KBM-7 (cell line): ENCODE data around the gene NHEJ1.
A peak's percentile ranks its signal among the peaks of the same experiment; 100 is the strongest.
"Not testable (repeated sequence)": the region's sequence is repeated elsewhere in the genome, so short reads cannot be mapped to it uniquely, and the experiment has no call there.

Experiments
- DNase-seq: peaks from one replicate; pipeline ENCODE4 v3.0.0-alpha.2; 2015
- in situ Hi-C: fragments of 300-500 bp; cut with MboI; formaldehyde crosslinking; loops from 2 replicates; pipeline ENCODE4 v1.14.3; 2020; ENCODE audit warnings: low sequenced_read_pairs, low pct_unique_long_range_greater_than_20kb, mixed read lengths

NHEJ1 gene

GRCh38 chr2:219160186-219161017, at the start of gene NHEJ1:
Gene NHEJ1, minus strand, starts transcription at chr2:219160815. Its CDS starts 2,453 bp downstream, at chr2:219158362.
- in situ Hi-C loops, result no loop called here

GRCh38 chr2:219209236-219210195, 48.9 kb upstream of the NHEJ1 start:
- in situ Hi-C loops, result no loop called here
- peak; percentile 22 for DNase-seq

More at GRCh38 chr2:219160186-219161017, at the start of gene NHEJ1:
- peak; percentile 94 for DNase-seq

DNA sequence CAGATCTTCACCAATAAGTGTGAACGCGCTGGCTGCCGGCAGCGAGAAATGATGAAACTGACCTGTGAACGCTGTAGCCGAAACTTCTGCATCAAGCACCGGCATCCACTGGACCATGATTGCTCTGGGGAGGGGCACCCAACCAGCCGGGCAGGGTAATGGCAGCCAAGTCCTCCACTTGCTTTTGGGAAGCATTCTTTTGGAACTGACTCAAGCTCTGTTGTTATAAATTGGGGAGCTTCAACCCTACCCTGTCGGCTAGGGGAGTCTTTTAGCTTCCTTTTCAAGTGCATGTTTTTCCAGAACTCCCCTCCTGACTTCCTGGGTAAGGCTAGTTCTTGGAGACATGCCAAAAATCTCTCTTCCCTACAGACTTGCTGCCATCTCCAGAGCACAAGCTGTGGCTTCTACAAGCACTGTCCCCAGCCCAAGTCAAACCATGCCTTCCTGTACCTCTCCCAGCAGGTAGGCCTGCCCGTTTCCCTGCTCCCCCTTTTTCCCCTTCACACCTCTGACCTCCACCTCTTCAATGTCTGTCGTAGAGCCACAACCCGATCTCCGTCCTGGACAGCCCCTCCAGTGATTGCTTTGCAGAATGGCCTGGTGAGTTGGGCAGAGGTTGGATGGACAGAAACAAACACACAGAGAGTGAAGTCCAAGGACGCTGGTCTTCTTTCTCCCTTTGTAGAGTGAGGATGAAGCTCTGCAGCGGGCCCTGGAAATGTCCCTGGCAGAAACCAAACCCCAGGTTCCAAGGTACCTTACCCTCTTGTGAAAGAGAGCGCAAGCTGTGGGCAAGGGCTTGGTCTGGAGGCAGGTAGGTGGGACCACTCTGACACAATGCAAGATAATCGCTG, 47.5 kb upstream of the NHEJ1 start:
- in situ Hi-C loops, result no loop called here
- DNase-seq, result no peak

GRCh38 chr2:219207134-219207883, 46.7 kb upstream of the NHEJ1 start:
- DNase-seq, result no peak
- in situ Hi-C loops, result no loop called here

GRCh38 chr2:219206328-219207133, 45.9 kb upstream of the NHEJ1 start, which contains the start of gene ZFAND2B:
Gene ZFAND2B, plus strand, starts transcription at chr2:219206782. Its CDS starts 206 bp downstream, at chr2:219206988.
- DNase-seq, result peak; percentile 92
- in situ Hi-C loops, result no loop called here

DNA sequence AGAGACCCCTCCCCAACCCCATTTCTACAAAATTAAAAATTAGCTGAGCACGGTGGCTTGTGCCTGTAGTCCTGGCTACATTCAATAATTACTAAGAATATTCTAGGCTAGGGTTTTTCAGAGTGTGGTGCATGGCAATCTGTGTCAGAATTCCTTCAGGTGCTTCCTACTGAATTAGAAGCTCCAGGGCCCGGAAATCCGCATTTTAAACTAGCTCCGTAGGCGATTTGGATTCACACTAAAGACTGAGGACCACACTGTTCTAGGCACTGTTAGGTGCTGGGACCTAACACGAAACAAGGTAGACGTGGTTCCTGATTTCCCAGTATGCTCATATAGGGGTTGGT, 45.3 kb upstream of the NHEJ1 start:
- no peak for DNase-seq
- in situ Hi-C loops, result no loop called here

GRCh38 chr2:219205165-219205538, 44.5 kb upstream of the NHEJ1 start:
- no peak for DNase-seq
- in situ Hi-C loops, result no loop called here

DNA sequence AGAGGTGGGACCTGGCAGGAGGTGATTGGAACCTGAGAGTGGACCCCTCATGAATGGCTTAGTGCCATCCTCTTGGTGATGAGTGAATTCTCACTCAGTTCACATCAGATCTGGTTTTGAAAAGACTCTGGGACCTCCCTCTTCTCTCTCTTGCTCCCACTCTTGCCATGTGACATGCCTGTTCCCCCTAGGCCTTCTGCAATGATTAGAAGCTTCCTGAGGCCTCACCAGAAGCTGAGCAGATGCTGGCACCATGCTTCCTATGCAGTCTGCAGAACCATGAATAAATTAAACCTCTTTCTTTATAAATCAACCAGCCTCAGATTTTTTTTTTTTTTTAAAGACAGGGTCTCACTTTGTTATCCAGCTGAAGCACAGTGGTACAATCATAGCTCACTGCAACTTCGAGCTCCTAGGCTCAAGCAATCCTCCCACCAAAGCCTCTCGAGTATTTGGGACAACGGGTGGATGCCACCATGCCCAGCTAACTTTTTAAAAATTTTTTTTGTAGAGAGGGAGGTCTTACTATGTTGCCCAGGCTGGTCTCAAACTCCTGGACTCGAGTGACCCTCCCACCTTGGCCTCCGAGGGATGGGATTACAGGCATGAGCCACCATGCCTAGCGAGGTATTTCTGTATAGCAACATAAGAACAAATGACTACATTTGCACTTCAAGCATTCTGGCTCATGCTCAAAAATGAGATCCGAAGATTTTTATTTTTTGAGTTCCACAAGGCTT, 44.0 kb upstream of the NHEJ1 start:
- in situ Hi-C loops, result no loop called here
- no peak for DNase-seq

DNA sequence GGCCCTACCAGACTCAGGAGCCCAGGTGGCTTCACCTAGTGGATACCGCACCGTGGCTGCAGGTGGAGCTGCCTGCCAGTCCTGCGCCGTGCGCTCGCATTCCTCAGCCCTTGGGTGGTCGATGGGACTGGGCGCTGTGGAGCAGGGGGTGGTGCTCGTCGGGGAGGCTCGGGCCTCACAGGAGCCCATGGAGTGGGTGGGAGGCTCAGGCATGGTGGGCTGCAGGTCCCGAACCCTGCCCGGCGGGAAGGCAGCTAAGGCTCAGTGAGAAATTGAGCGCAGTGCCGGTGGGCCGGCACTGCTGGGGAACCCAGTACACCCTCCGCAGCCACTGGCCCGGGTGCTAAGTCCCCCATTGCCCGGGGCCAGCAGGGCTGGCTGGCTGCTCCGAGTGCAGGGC, 40.7 kb upstream of the NHEJ1 start:
- in situ Hi-C loops, DNase-seq: not testable (repeated sequence)

- in situ Hi-C loops, result not testable (repeated sequence)
- DNase-seq, result peak; percentile 31
Measured at GRCh38 chr2:219200502-219201326, 40.1 kb upstream of the NHEJ1 start.

GRCh38 chr2:219199470-219200211, 39.0 kb upstream of the NHEJ1 start:
- DNase-seq, result no peak
- in situ Hi-C loops, result no loop called here

GRCh38 chr2:219198974-219199373, 38.4 kb upstream of the NHEJ1 start:
- in situ Hi-C loops, result no loop called here

DNA sequence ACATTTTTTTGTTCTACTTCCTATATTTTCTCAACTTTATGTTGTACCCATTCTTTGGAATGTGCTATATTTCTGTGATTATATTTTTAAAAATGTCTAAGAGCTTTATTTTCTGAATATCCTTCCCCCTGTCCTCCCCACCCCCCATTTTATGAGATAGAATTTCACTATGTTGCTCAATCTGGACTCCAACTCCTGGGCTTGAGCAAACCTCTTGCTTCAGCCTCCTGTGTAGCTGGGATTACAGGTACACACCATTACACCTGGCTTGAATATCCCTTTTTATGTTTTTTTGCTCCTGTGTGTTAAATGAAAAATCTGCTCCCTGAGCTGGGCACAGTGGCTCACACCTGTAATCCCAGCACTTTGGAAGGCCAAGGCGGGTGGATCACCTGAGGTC, 36.8 kb upstream of the NHEJ1 start:
- DNase-seq, result no peak

More at GRCh38 chr2:219198974-219199373, 38.4 kb upstream of the NHEJ1 start:
- DNase-seq, result no peak

DNA sequence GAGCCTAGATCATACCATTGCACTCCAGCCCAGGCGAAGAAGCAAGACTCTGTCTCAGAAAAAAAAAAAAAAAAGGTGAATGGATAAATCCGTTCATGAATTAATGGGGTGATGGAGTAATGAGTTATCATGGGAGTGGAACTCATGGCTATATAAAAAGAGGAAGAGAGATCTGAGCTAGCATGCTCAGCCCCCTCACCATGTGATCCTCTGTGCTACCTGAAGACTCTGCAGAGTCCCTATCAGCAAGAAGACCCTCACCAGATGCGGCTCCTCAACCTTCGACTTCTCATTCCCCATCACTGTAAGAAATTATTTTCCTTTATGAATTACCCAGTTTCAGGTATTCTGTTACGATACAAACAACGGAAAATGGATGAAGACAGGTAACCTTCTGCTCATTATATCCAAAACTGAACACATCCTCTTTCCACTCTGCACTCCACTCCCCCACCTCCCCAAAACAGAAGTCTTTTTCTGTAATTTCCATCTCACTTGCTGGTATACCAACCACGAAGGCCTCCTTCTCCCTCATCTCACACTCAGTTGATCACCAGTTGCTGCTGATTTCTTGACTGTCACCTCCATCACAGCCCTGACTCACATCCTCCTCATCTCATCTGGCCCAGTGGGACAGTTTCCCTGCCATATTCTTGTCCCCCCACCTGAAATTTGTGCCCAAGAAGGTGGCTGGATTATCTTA, 26.3 kb upstream of the NHEJ1 start:
- peak; percentile 15 for DNase-seq
- in situ Hi-C loops, result no loop called here

More for the DNA sequence above, 36.8 kb upstream of the NHEJ1 start:
- in situ Hi-C loops, result no loop called here

GRCh38 chr2:219184121-219184520, 23.5 kb upstream of the NHEJ1 start:
- DNase-seq, result no peak
- in situ Hi-C loops, result no loop called here
